Middle frontal gyrus (tissue), 1 donor: Measurements from ENCODE around the gene KRTAP3-2.

Source experiments
- DNase-seq: peaks from one replicate; pipeline ENCODE4 v3.0.0-alpha.2; 2015; ENCODE audit warnings: low spot score; ENCODE audit errors: extremely low spot score

KRTAP3-2 gene

GRCh38 chr17:40966848-40967247, 32.9 kb downstream of the KRTAP3-2 start, which contains the start of gene KRT39:
KRT39 (minus strand) TSS chr17:40966948; CDS start chr17:40966856, 92 bp downstream.
- DNase-seq: no peak

- DNase-seq: no peak
These were observed 35.9 kb downstream of the KRTAP3-2 start for GRCh38 chr17:40963838-40964237.

GRCh38 chr17:40962059-40962561, 37.6 kb downstream of the KRTAP3-2 start:
- DNase-seq: no peak

- DNase-seq: no peak
These were observed 38.1 kb downstream of the KRTAP3-2 start for GRCh38 chr17:40961591-40961990.

- no peak for DNase-seq
These were observed 39.6 kb downstream of the KRTAP3-2 start for GRCh38 chr17:40960144-40960543.

- DNase-seq: no peak
These were observed 41.4 kb downstream of the KRTAP3-2 start for GRCh38 chr17:40958086-40958953.

GRCh38 chr17:40956401-40957254, 43.1 kb downstream of the KRTAP3-2 start:
- DNase-seq: no peak

- no peak for DNase-seq
These were observed 45.8 kb downstream of the KRTAP3-2 start for GRCh38 chr17:40953881-40954280.

GRCh38 chr17:40952661-40953060, 47.0 kb downstream of the KRTAP3-2 start:
- DNase-seq: no peak

GRCh38 chr17:40952154-40952553, 47.6 kb downstream of the KRTAP3-2 start:
- no peak for DNase-seq

- DNase-seq: no peak
These were observed 48.6 kb downstream of the KRTAP3-2 start for GRCh38 chr17:40951011-40951622.

- DNase-seq: no peak
These were observed 49.5 kb downstream of the KRTAP3-2 start for GRCh38 chr17:40950176-40950575.

- DNase-seq: no peak
These were observed 50.3 kb downstream of the KRTAP3-2 start for GRCh38 chr17:40949418-40949817.
